ENCODE data around the gene SLC18A2. TPM values are rescaled to one million over a fixed set of nuclear protein-coding genes. Genes with fewer than 3 reads are reported as not detected.
A peak's percentile ranks its signal among the peaks of the same experiment; 100 is the strongest.

Gene SLC18A2
- total and polyA plus RNA-seq, 9 of the 15 experiments (the other 6 are each of a cell fraction or from before 2014, with no cell fraction given), result 0.03 to 5.4 (median 0.40) TPM

DNA sequence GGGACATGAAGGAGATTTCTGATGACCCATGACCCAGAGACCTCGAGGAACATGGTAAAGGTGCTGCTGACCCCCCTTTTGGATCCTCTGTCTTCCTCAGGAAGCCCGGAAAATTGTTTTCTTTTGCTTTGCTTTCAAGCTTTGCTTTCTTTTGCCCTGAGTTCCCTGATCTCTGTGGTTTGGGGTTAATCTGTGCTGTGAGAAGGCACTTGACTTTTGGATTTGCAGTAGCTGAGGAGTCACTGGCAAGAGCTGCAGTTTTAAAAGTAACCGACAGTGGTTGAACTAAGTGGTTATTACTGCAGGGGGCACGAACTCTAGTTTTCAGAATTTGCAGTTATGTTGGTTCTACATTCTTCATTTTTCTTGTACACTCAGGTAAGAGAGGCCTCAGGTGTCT, 81.3 kb downstream of the SLC18A2 start:
- WGBS (ENCODE audit: insufficient coverage, low coverage, missing lambda C conversion rate), result 43% methylated on average over 4 of the region's 4 CpGs
- no peak overlapping the region for H3K9ac ChIP-seq (ENCODE audit: insufficient read depth in 1 of 2, low read depth in 2 of 2, low read length in 2 of 2)
- H3K4me1 ChIP-seq (replicated peaks in 1 of 2; ENCODE audit: control insufficient read depth in 2 of 2, insufficient read depth in 2 of 2, low read length in 2 of 2), result no peaks in the 10 kb centered on the region
- CTCF ChIA-PET (ENCODE audit: low intra/inter-chr PET ratio), result no interaction called here
- ATAC-seq, result peak; percentile 51; the same call in 2 of the 3 replicates
- no peak for DNase-seq (ENCODE audit: extremely low read depth in 1 of 4, low spot score in 3 of 4)
- no peak overlapping the region for H3K4me3 ChIP-seq
- H2AFZ ChIP-seq (ENCODE audit: low read depth, low read length), result no peak overlapping the region
- H3K36me3 ChIP-seq (ENCODE audit: control insufficient read depth, insufficient read depth, low read length), result peaks cover 26% of the 10 kb centered on the region
- POLR2A ChIA-PET, result interaction anchor here (0.6 kb wide), 1 partner anchor 58 kb away, joined by 3 read pairs; no protein-coding TSS in a partner anchor
- intact Hi-C loops (cut with micrococcal nuclease) (loop anchor here (10.0 kb wide), 1 partner anchor 123 kb away; no protein-coding TSS in a partner anchor), in situ Hi-C loops (cut with MboI) (no loop called here)
- H3K79me2 ChIP-seq (ENCODE audit: control insufficient read depth, insufficient read depth, low read length), result peaks cover 90% of the 10 kb centered on the region
- no peaks in the 10 kb centered on the region for H3K27me3 ChIP-seq (ENCODE audit: control insufficient read depth in 2 of 2, insufficient read depth in 2 of 2, low read length in 2 of 2)
- no TSS peak for BruUV-seq (replicated peaks)
- H3K4me2 ChIP-seq (ENCODE audit: insufficient read depth, low read length), result no peak overlapping the region
- no peak overlapping the region for H3K27ac ChIP-seq (ENCODE audit: extremely low read depth, low read depth, low read length)
- H3K9me3 ChIP-seq (replicated peaks; ENCODE audit: control insufficient read depth, insufficient read depth, low read depth, low read length), result no peaks in the 10 kb centered on the region
- peaks cover 6% of the 10 kb centered on the region; the same call in 1 of the 2 replicates for H4K20me1 ChIP-seq (replicated peaks; ENCODE audit: control insufficient read depth, insufficient read depth, low read length)
- FAIRE-seq, result no peak
- H3K9me1 ChIP-seq (ENCODE audit: control insufficient read depth, insufficient read depth, low read length), result no peaks in the 10 kb centered on the region
- TF ChIP-seq, protein P1, sequence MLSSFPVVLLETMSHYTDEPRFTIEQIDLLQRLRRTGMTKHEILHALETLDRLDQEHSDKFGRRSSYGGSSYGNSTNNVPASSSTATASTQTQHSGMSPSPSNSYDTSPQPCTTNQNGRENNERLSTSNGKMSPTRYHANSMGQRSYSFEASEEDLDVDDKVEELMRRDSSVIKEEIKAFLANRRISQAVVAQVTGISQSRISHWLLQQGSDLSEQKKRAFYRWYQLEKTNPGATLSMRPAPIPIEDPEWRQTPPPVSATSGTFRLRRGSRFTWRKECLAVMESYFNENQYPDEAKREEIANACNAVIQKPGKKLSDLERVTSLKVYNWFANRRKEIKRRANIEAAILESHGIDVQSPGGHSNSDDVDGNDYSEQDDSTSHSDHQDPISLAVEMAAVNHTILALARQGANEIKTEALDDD (IDR thresholded peaks at IDR 0.05), result peak; percentile 19; the same call in 1 of the 2 replicates
- TF ChIP-seq TEAD4 (IDR thresholded peaks at IDR 0.05; ENCODE audit: low read length), result no peak
- TF ChIP-seq TEAD4 (CRISPR knock-in tag; IDR thresholded peaks at IDR 0.05; ENCODE audit: borderline replicate concordance), result no peak
- 0 out of 4 replicates have a peak, but pooled peaks of 1 of the 2 experiments have one; percentile 22 for TF ChIP-seq RCOR1 (IDR thresholded peaks at IDR 0.05; ENCODE audit: borderline replicate concordance in 1 of 2, low read depth in 2 of 2, low read length in 2 of 2)
- no peak for TF ChIP-seq FOXJ3 (CRISPR knock-in tag; IDR thresholded peaks at IDR 0.05)
- TF ChIP-seq ILK (tag; IDR thresholded peaks at IDR 0.05; ENCODE audit: borderline replicate concordance, low read depth), result no peak
- no peak for TF ChIP-seq ZNF184 (CRISPR knock-in tag; IDR thresholded peaks at IDR 0.05)
- TF ChIP-seq, protein P2, sequence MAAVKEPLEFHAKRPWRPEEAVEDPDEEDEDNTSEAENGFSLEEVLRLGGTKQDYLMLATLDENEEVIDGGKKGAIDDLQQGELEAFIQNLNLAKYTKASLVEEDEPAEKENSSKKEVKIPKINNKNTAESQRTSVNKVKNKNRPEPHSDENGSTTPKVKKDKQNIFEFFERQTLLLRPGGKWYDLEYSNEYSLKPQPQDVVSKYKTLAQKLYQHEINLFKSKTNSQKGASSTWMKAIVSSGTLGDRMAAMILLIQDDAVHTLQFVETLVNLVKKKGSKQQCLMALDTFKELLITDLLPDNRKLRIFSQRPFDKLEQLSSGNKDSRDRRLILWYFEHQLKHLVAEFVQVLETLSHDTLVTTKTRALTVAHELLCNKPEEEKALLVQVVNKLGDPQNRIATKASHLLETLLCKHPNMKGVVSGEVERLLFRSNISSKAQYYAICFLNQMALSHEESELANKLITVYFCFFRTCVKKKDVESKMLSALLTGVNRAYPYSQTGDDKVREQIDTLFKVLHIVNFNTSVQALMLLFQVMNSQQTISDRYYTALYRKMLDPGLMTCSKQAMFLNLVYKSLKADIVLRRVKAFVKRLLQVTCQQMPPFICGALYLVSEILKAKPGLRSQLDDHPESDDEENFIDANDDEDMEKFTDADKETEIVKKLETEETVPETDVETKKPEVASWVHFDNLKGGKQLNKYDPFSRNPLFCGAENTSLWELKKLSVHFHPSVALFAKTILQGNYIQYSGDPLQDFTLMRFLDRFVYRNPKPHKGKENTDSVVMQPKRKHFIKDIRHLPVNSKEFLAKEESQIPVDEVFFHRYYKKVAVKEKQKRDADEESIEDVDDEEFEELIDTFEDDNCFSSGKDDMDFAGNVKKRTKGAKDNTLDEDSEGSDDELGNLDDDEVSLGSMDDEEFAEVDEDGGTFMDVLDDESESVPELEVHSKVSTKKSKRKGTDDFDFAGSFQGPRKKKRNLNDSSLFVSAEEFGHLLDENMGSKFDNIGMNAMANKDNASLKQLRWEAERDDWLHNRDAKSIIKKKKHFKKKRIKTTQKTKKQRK (IDR thresholded peaks at IDR 0.05; ENCODE audit: borderline replicate concordance, low read depth, low read length), result no peak
- TF ChIP-seq, protein P3, sequence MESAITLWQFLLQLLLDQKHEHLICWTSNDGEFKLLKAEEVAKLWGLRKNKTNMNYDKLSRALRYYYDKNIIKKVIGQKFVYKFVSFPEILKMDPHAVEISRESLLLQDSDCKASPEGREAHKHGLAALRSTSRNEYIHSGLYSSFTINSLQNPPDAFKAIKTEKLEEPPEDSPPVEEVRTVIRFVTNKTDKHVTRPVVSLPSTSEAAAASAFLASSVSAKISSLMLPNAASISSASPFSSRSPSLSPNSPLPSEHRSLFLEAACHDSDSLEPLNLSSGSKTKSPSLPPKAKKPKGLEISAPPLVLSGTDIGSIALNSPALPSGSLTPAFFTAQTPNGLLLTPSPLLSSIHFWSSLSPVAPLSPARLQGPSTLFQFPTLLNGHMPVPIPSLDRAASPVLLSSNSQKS (CRISPR knock-in tag; IDR thresholded peaks at IDR 0.05), result no peak
- TF ChIP-seq, protein P4, sequence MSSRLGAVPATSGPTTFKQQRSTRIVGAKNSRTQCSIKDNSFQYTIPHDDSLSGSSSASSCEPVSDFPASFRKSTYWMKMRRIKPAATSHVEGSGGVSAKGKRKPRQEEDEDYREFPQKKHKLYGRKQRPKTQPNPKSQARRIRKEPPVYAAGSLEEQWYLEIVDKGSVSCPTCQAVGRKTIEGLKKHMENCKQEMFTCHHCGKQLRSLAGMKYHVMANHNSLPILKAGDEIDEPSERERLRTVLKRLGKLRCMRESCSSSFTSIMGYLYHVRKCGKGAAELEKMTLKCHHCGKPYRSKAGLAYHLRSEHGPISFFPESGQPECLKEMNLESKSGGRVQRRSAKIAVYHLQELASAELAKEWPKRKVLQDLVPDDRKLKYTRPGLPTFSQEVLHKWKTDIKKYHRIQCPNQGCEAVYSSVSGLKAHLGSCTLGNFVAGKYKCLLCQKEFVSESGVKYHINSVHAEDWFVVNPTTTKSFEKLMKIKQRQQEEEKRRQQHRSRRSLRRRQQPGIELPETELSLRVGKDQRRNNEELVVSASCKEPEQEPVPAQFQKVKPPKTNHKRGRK (tag; IDR thresholded peaks at IDR 0.05), result no peak
- TF ChIP-seq, protein P5, sequence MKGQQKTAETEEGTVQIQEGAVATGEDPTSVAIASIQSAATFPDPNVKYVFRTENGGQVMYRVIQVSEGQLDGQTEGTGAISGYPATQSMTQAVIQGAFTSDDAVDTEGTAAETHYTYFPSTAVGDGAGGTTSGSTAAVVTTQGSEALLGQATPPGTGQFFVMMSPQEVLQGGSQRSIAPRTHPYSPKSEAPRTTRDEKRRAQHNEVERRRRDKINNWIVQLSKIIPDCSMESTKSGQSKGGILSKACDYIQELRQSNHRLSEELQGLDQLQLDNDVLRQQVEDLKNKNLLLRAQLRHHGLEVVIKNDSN (CRISPR knock-in tag; IDR thresholded peaks at IDR 0.05), result no peak
- TF ChIP-seq, protein P6, sequence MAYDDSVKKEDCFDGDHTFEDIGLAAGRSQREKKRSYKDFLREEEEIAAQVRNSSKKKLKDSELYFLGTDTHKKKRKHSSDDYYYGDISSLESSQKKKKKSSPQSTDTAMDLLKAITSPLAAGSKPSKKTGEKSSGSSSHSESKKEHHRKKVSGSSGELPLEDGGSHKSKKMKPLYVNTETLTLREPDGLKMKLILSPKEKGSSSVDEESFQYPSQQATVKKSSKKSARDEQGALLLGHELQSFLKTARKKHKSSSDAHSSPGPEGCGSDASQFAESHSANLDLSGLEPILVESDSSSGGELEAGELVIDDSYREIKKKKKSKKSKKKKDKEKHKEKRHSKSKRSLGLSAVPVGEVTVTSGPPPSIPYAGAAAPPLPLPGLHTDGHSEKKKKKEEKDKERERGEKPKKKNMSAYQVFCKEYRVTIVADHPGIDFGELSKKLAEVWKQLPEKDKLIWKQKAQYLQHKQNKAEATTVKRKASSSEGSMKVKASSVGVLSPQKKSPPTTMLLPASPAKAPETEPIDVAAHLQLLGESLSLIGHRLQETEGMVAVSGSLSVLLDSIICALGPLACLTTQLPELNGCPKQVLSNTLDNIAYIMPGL (CRISPR knock-in tag; IDR thresholded peaks at IDR 0.05), result no peak
